Left renal pelvis (tissue), 4 donors: Measurements from ENCODE around the gene POU3F2. TPM values are rescaled to one million over a fixed set of nuclear protein-coding genes. Genes with fewer than 3 reads are reported as not detected.

Experiments used
- DNase-seq, 4 donors: peaks; one replicate each; pipeline ENCODE4 v3.0.0-alpha.2; 2013; ENCODE audit warnings: low read depth in 4 of 4, low spot score in 3 of 4
- polyA plus RNA-seq, 4 donors: library from polyadenylated mRNA; unstranded; fragments of 120-200 nt; gene quantifications; one replicate each; pipeline ENCODE4 v1.2.1, GENCODE V29; 2013; ENCODE audit not compliant: insufficient read length in 4 of 4

Gene POU3F2
- polyA plus RNA-seq, 4 donors = 0.04 to 0.10 (median 0.06) TPM

GRCh38 chr6:98828941-98829411 is 5.4 kb upstream of the POU3F2 start:
- no peak for DNase-seq

- DNase-seq = no peak
Measured at GRCh38 chr6:98830146-98830545, 4.2 kb upstream of the POU3F2 start.

- DNase-seq = no peak
Measured at GRCh38 chr6:98831057-98831958, 3.1 kb upstream of the POU3F2 start.

- no peak for DNase-seq
Measured at GRCh38 chr6:98831959-98832283, 2.5 kb upstream of the POU3F2 start.

- DNase-seq = no peak
Measured at GRCh38 chr6:98832284-98833056, 1.9 kb upstream of the POU3F2 start.

- DNase-seq = no peak
Measured at GRCh38 chr6:98833057-98833306, 1.4 kb upstream of the POU3F2 start.

- DNase-seq = no peak
Measured at GRCh38 chr6:98833307-98834059, 891 bp upstream of the POU3F2 start.

GRCh38 chr6:98835149-98836024 is 1.0 kb downstream of the POU3F2 start:
- DNase-seq = no peak

- no peak for DNase-seq
Measured at GRCh38 chr6:98836025-98836961, 1.9 kb downstream of the POU3F2 start.

GRCh38 chr6:98836962-98837944 is 2.9 kb downstream of the POU3F2 start:
- DNase-seq = no peak

- no peak for DNase-seq
Measured at GRCh38 chr6:98838032-98838431, 3.7 kb downstream of the POU3F2 start.

GRCh38 chr6:98838975-98839374 is 4.6 kb downstream of the POU3F2 start:
- no peak for DNase-seq

GRCh38 chr6:98839781-98840361 is 5.5 kb downstream of the POU3F2 start:
- no peak for DNase-seq

- no peak for DNase-seq
Measured at GRCh38 chr6:98840385-98840784, 6.0 kb downstream of the POU3F2 start.

- DNase-seq = no peak
Measured at GRCh38 chr6:98840996-98841513, 6.7 kb downstream of the POU3F2 start.

GRCh38 chr6:98841621-98842341 is 7.4 kb downstream of the POU3F2 start:
- DNase-seq = no peak
